Loucy (cell line): ENCODE data around the gene RALA.

Experiments
- CTCF ChIP-seq: fragments of 200-600 bp; sonication (generic); conservative IDR thresholded peaks from 2 replicates; pipeline ENCODE4 v1.5.1; 2014; ENCODE audit warnings: mild to moderate bottlenecking, antibody characterized with exemption, low read length
- EZH2phosphoT487 ChIP-seq: fragments of 200-600 bp; IDR thresholded peaks from 2 replicates; pipeline ENCODE4 v1.6.1; 2018; ENCODE audit warnings: antibody characterized with exemption, mild to moderate bottlenecking, moderate library complexity, borderline replicate concordance

- TF ChIP-seq CTCF (no peak), EZH2phosphoT487 (no peak)
Observed at GRCh38 chr7:39637400-39637799, 14.0 kb downstream of the RALA start.
